Measurements from ENCODE around the gene KRTAP5-4.
"Not testable (repeated sequence)": the region's sequence is repeated elsewhere in the genome, so short reads cannot be mapped to it uniquely, and the experiment has no call there.

- TF ChIP-seq CTCF (conservative IDR thresholded peaks at IDR 0.05); EZH2 (IDR thresholded peaks at IDR 0.05; ENCODE audit: low read depth): not testable (repeated sequence)
These were observed 25.3 kb downstream of the KRTAP5-4 start for GRCh38 chr11:1596576-1597121.

Measured in PC-9 (cell line).